Breast epithelium (tissue), 4 donors: ENCODE results near the gene ATXN3. TPM values are rescaled to one million over a fixed set of nuclear protein-coding genes. Genes with fewer than 3 reads are reported as not detected.

Experiments used
- DNase-seq, 2 donors: peaks; one replicate each; pipeline ENCODE4 v3.0.0-alpha.2; 2019; ENCODE audit warnings: low spot score in 2 of 2
- H3K27ac ChIP-seq, 2 donors: fragments of 200-600 bp; sonication (generic) in 1 of 2; one replicate each; pipeline ENCODE4 v1.5.1; 2016 to 2019; ENCODE audit warnings: mild to moderate bottlenecking in 1 of 2
- H3K27me3 ChIP-seq, 2 donors: fragments of 200-600 bp; sonication (generic) in 1 of 2; one replicate each; pipeline versions ENCODE4 v1.5.1 to v1.6.0; 2017 to 2019; ENCODE audit warnings: control low read depth in 1 of 2, mild to moderate bottlenecking in 1 of 2
- H3K36me3 ChIP-seq: fragments of 200-600 bp; one replicate; pipeline ENCODE4 v1.5.1; 2019
- H3K4me1 ChIP-seq, 2 donors: fragments of 200-600 bp; sonication (generic); one replicate each; pipeline ENCODE4 v1.5.1; 2016 to 2019; ENCODE audit warnings: control low read depth in 1 of 2
- H3K4me3 ChIP-seq, 3 donors: fragments of 200-600 bp; sonication (generic); 1 replicate in 2 of 3; 2 replicates in 1 of 3; pipeline ENCODE4 v1.5.1; 2016 to 2019; ENCODE audit warnings: mild to moderate bottlenecking in 3 of 3, moderate library complexity in 2 of 3
- H3K9me3 ChIP-seq, 2 donors: fragments of 200-600 bp; sonication (generic) in 1 of 2; one replicate each; pipeline ENCODE4 v1.5.1; 2016 to 2019; ENCODE audit warnings: control low read depth in 1 of 2
- POLR2A ChIP-seq: fragments of 450-650 bp; IDR thresholded peaks from one replicate; pipeline ENCODE4 v1.6.1; 2016; ENCODE audit warnings: antibody characterized with exemption, mild to moderate bottlenecking, moderate library complexity
- POLR2AphosphoS5 ChIP-seq, 3 donors: sonication (generic); formaldehyde crosslinking; IDR thresholded peaks; one replicate each; pipeline ENCODE4 v1.6.1; 2017; ENCODE audit warnings: antibody characterized with exemption in 3 of 3
- intact Hi-C: fragments of 100-400 bp; cut with DNase I; formaldehyde crosslinking; loops from one replicate; pipeline ENCODE4 v1.15.1; 2023; ENCODE audit warnings: low total_unique reads
- total RNA-seq, 3 donors: library from RNA; depleted of rRNA; stranded (reverse); fragments of >200 nt; gene quantifications; one replicate each; pipeline ENCODE4 v1.1.0, GENCODE V29; 2016
- TF ChIP-seq, protein P1 (sequence below), 3 donors: fragments of 450-650 bp; IDR thresholded peaks; one replicate each; pipeline ENCODE4 v1.5.1; 2016 to 2017; ENCODE audit warnings: antibody characterized with exemption in 3 of 3, mild to moderate bottlenecking in 3 of 3, moderate library complexity in 3 of 3

The ATXN3 gene
- total RNA-seq, 3 donors from 2014 or later, result 36.2 to 46.7 (median 36.7) TPM

GRCh38 chr14:92022036-92022435 lies 84.3 kb downstream of the ATXN3 start:
- Histone ChIP-seq H3K27ac (no peak overlapping the region), H3K36me3 (peaks cover 4% of the 10 kb centered on the region)

DNA sequence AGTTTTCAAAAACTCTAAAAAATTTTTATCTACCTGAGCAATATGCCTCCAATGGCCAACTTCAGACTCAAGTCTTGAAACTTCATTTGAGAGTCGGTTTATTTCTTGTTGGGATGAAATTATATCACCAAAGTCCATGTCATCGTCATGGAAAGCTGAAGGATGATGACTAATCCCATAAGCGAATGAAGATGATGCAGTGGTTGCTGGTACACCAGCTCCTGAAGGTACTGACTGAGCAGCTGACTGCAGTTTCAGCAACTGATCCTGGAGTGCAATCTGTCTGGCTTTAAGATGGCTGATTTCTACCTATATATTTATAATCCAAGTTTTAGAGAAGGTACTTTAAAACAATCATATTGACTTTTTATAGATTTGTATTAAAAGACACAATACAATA lies 84.9 kb downstream of the ATXN3 start:
- Histone ChIP-seq H3K27ac (no peak overlapping the region), H3K4me3 (no peak overlapping the region), H3K36me3 (peaks cover 4% of the 10 kb centered on the region), H3K4me1 (no peaks in the 10 kb centered on the region), H3K27me3 (no peaks in the 10 kb centered on the region), H3K9me3 (no peaks in the 10 kb centered on the region)
- intact Hi-C loops, result no loop called here
- no peak for TF ChIP-seq POLR2AphosphoS5 (IDR thresholded peaks at IDR 0.05)
- TF ChIP-seq, protein P1, sequence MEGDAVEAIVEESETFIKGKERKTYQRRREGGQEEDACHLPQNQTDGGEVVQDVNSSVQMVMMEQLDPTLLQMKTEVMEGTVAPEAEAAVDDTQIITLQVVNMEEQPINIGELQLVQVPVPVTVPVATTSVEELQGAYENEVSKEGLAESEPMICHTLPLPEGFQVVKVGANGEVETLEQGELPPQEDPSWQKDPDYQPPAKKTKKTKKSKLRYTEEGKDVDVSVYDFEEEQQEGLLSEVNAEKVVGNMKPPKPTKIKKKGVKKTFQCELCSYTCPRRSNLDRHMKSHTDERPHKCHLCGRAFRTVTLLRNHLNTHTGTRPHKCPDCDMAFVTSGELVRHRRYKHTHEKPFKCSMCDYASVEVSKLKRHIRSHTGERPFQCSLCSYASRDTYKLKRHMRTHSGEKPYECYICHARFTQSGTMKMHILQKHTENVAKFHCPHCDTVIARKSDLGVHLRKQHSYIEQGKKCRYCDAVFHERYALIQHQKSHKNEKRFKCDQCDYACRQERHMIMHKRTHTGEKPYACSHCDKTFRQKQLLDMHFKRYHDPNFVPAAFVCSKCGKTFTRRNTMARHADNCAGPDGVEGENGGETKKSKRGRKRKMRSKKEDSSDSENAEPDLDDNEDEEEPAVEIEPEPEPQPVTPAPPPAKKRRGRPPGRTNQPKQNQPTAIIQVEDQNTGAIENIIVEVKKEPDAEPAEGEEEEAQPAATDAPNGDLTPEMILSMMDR (IDR thresholded peaks at IDR 0.05), result no peak
- no peak for TF ChIP-seq POLR2A
- no peak for DNase-seq

More at GRCh38 chr14:92022036-92022435, 84.3 kb downstream of the ATXN3 start:
- intact Hi-C loops, result no loop called here
- H3K4me3 ChIP-seq, result no peak overlapping the region
- no peaks in the 10 kb centered on the region for H3K4me1 ChIP-seq
- no peak for DNase-seq
- no peaks in the 10 kb centered on the region for H3K27me3 ChIP-seq
- no peaks in the 10 kb centered on the region for H3K9me3 ChIP-seq
- TF ChIP-seq POLR2AphosphoS5 (IDR thresholded peaks at IDR 0.05), result no peak
- TF ChIP-seq, protein P1 (IDR thresholded peaks at IDR 0.05), result no peak
- no peak for TF ChIP-seq POLR2A

DNA sequence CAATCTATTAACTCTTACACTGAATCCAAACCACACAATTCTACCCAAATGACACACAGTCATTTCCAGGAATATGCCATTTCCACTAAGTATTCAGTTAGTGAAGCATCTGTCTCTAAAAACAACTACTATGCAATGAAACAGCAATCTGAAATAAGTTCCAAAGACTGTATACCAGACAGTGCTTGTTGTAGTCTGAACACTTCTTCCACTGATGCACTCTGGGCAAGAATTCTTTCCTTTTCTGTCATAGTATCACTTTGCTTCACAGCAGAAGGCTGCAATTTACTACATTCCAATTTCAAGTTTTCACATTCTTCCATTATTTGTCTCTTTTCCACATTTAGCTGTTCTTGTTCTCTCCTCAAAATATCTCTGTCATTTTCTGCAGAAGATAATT lies 92.3 kb downstream of the ATXN3 start:
- TF ChIP-seq POLR2A, result no peak
- TF ChIP-seq, protein P1 (IDR thresholded peaks at IDR 0.05), result no peak
- intact Hi-C loops, result no loop called here
- H3K27me3 ChIP-seq, result no peaks in the 10 kb centered on the region
- H3K4me3 ChIP-seq, result no peak overlapping the region
- H3K4me1 ChIP-seq, result no peaks in the 10 kb centered on the region
- DNase-seq, result no peak
- H3K36me3 ChIP-seq, result peaks cover 13% of the 10 kb centered on the region
- no peak overlapping the region for H3K27ac ChIP-seq
- H3K9me3 ChIP-seq, result no peaks in the 10 kb centered on the region

DNA sequence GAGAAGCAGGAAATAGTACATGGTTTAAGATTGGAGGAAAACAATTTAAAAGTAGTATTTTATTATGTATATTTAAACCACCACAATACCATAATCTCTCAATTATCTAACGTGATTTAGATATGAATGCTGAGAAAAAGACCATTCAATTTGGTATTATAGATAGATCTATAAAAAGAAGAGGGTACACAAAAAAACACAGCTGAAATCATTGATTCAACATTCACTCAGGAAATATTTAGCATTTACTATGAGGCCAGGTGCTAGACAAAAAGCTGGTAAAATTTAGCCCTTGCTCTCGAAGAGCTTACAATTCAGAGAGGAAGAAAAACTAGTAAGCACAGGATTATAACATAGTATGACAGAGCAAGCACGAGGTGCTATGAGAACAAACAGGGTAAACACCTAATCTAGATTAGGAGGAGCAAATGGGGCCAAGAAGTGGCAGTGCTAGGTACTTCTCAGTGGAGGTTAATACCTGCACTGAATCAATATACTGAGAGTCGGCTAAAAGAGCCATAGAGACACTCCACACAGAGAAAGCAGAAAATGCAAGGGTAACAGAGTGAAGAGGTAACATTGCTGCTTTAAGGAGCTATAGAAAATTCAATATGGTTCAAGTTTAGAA lies 94.1 kb downstream of the ATXN3 start:
- H3K27ac ChIP-seq, result no peak overlapping the region
- H3K4me1 ChIP-seq, result no peaks in the 10 kb centered on the region
- H3K27me3 ChIP-seq, result no peaks in the 10 kb centered on the region
- H3K36me3 ChIP-seq, result peaks cover 9% of the 10 kb centered on the region
- no peak overlapping the region for H3K4me3 ChIP-seq
- TF ChIP-seq POLR2A, result no peak
- TF ChIP-seq, protein P1 (IDR thresholded peaks at IDR 0.05), result no peak
- no peak for TF ChIP-seq POLR2AphosphoS5 (IDR thresholded peaks at IDR 0.05)
- H3K9me3 ChIP-seq, result no peaks in the 10 kb centered on the region
- intact Hi-C loops, result no loop called here
- no peak for DNase-seq

DNA sequence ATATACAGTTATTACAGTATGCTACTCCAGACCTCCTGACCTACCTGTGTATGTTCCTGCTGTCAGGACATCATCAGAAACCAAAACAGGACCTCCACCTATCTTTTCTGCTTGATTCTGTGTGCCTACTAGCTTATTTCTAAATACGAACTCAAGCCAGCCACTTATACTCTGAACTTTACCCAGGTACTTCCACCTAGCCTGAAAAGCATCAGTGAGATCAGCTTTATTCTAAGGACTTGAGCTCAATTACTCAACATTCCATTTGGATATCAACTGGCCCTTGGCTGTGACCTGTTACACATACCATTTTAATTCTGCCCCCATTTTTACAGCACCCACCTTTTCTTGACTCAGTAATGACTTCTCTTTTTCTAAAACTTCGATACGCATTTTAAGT lies 95.7 kb downstream of the ATXN3 start:
- intact Hi-C loops, result no loop called here
- Histone ChIP-seq H3K36me3 (peaks cover 9% of the 10 kb centered on the region), H3K4me3 (no peak overlapping the region), H3K9me3 (no peaks in the 10 kb centered on the region), H3K27ac (no peak overlapping the region), H3K27me3 (no peaks in the 10 kb centered on the region), H3K4me1 (no peaks in the 10 kb centered on the region)
- DNase-seq, result no peak
- no peak for TF ChIP-seq POLR2AphosphoS5 (IDR thresholded peaks at IDR 0.05)
- no peak for TF ChIP-seq POLR2A
